IMR-90 (cell line): ENCODE data around the gene RBFOX2. TPM values are rescaled to one million over a fixed set of nuclear protein-coding genes. Genes with fewer than 3 reads are reported as not detected.

Experiments
- ATAC-seq: fragments of 200-7000 bp; cut with Tn5 transposase; 2 replicates; pipeline ENCODE4 v1.9.1; 2020; ENCODE audit warnings: low read depth, mild to moderate bottlenecking, moderate library complexity
- BruUV-seq: library from RNA; stranded (reverse); fragments of 400-500 nt; replicated peaks from 2 replicates; lab custom pipeline; 2021; lab: Mats Ljungman, UMichigan
- CTCF ChIA-PET: fragments of 300-600 bp; formaldehyde crosslinking; extraction: SDS; loops from one replicate; lab custom pipeline; 2021; ENCODE audit warnings: antibody characterized with exemption; lab: Yijun Ruan, JAX
- POLR2A ChIA-PET: fragments of 300-600 bp; sonication (Branson Sonifier 250); formaldehyde crosslinking; loops from one replicate; lab custom pipeline; 2022; ENCODE audit warnings: antibody characterized with exemption; ENCODE audit not compliant: unreplicated experiment; lab: Charles Lee
- DNase-seq: peaks from one replicate; pipeline ENCODE4 v3.0.0; 2013
- H2AFZ ChIP-seq: replicated peaks from 2 replicates; pipeline ENCODE3; 2013; ENCODE audit warnings: low read length, mild to moderate bottlenecking; ENCODE audit not compliant: poor library complexity
- H2AK5ac ChIP-seq: 2 replicates; pipeline ENCODE4 v1.6.1; 2013; ENCODE audit warnings: low read depth, low read length, inconsistent platforms
- H2AK9ac ChIP-seq: replicated peaks from 2 replicates; pipeline ENCODE3; 2013; ENCODE audit warnings: mild to moderate bottlenecking, low read depth, low read length, moderate library complexity; ENCODE audit not compliant: poor library complexity
- H2BK120ac ChIP-seq: 2 replicates; pipeline ENCODE4 v1.6.1; 2013; ENCODE audit warnings: low read depth, low read length, inconsistent platforms
- H2BK15ac ChIP-seq: 3 replicates; pipeline ENCODE4 v1.6.1; 2013; ENCODE audit warnings: low read depth, low read length, inconsistent platforms
- H2BK20ac ChIP-seq: 2 replicates; pipeline ENCODE4 v1.6.1; 2013; ENCODE audit warnings: low read depth, mild to moderate bottlenecking, inconsistent platforms, low read length, moderate library complexity
- H2BK5ac ChIP-seq: 2 replicates; pipeline ENCODE4 v1.6.1; 2013; ENCODE audit warnings: mild to moderate bottlenecking, low read depth, low read length, inconsistent platforms; ENCODE audit not compliant: poor library complexity, severe bottlenecking
- H3K14ac ChIP-seq: replicated peaks from 2 replicates; pipeline ENCODE4 v1.6.1; 2013; ENCODE audit warnings: low read depth, low read length, inconsistent platforms
- H3K18ac ChIP-seq: 2 replicates; pipeline ENCODE4 v1.6.1; 2013; ENCODE audit warnings: low read depth, low read length, control low read depth
- H3K23ac ChIP-seq: 2 replicates; pipeline ENCODE4 v1.6.1; 2013; ENCODE audit warnings: low read depth, low read length, inconsistent platforms
- H3K27ac ChIP-seq: 2 replicates; pipeline ENCODE4 v1.5.1; 2013; ENCODE audit warnings: mild to moderate bottlenecking, control low read depth, low read length; ENCODE audit not compliant: insufficient read depth
- H3K27me3 ChIP-seq: 2 replicates; pipeline ENCODE4 v1.6.1; 2013; ENCODE audit warnings: low read length; ENCODE audit not compliant: control insufficient read depth, insufficient read depth
- H3K36me3 ChIP-seq: 2 replicates; pipeline ENCODE4 v1.6.1; 2013; ENCODE audit warnings: low read length, mixed read lengths; ENCODE audit not compliant: control insufficient read depth, insufficient read depth
- H3K4ac ChIP-seq: 2 replicates; pipeline ENCODE4 v1.6.1; 2013; ENCODE audit warnings: low read depth, low read length, inconsistent platforms
- H3K4me1 ChIP-seq: 2 replicates; pipeline ENCODE4 v1.6.1; 2013; ENCODE audit warnings: low read length, mixed read lengths; ENCODE audit not compliant: control insufficient read depth, insufficient read depth
- H3K4me2 ChIP-seq: 2 replicates; pipeline ENCODE4 v1.6.1; 2013; ENCODE audit warnings: low read depth, mild to moderate bottlenecking, control low read depth, low read length, moderate library complexity
- H3K4me3 ChIP-seq: 2 replicates; pipeline ENCODE4 v1.5.1; 2013; ENCODE audit warnings: low read depth, mild to moderate bottlenecking, control low read depth, low read length, moderate library complexity; ENCODE audit not compliant: insufficient read depth
- H3K56ac ChIP-seq: 2 replicates; pipeline ENCODE4 v1.6.1; 2013; ENCODE audit warnings: low read length, inconsistent platforms; ENCODE audit not compliant: insufficient read depth; ENCODE audit errors: extremely low read depth
- H3K79me1 ChIP-seq, 2 experiments: 2 replicates each; pipeline ENCODE4 v1.6.1; 2013; ENCODE audit warnings: low read length in 2 of 2, inconsistent platforms in 1 of 2, low read depth in 1 of 2
- H3K9ac ChIP-seq: 2 replicates; pipeline ENCODE4 v1.6.1; 2013; ENCODE audit warnings: low read depth, low read length, control low read depth
- H3K9me1 ChIP-seq: 2 replicates; pipeline ENCODE4 v1.6.1; 2013; ENCODE audit warnings: low read length, inconsistent platforms; ENCODE audit not compliant: insufficient read depth
- H3K9me3 ChIP-seq: 2 replicates; pipeline ENCODE4 v1.6.1; 2013; ENCODE audit warnings: low read length; ENCODE audit not compliant: control insufficient read depth, insufficient read depth
- H4K20me1 ChIP-seq: 2 replicates; pipeline ENCODE4 v1.6.1; 2013; ENCODE audit warnings: low read length, inconsistent platforms; ENCODE audit not compliant: insufficient read depth
- H4K5ac ChIP-seq: 2 replicates; pipeline ENCODE4 v1.6.1; 2013; ENCODE audit warnings: mild to moderate bottlenecking, low read depth, low read length, control low read depth
- H4K8ac ChIP-seq, 2 experiments: 2 replicates each; pipeline ENCODE4 v1.6.1; 2013; ENCODE audit warnings: low read depth in 2 of 2, low read length in 2 of 2, control low read depth in 1 of 2, inconsistent platforms in 1 of 2
- H4K91ac ChIP-seq: 2 replicates; pipeline ENCODE4 v1.6.1; 2013; ENCODE audit warnings: low read depth, low read length, inconsistent platforms; ENCODE audit not compliant: insufficient read depth
- CHD1 ChIP-seq: IDR thresholded peaks from 2 replicates; pipeline ENCODE4 v1.6.1; 2012; ENCODE audit warnings: low read depth, low read length, improper control_type of control experiment
- NFE2L2 ChIP-seq: fragments of 150-350 bp; IDR thresholded peaks from 2 replicates; pipeline ENCODE4 v1.6.1; 2016; ENCODE audit warnings: low read depth, mild to moderate bottlenecking, low read length
- RCOR1 ChIP-seq: IDR thresholded peaks from 2 replicates; pipeline ENCODE4 v1.6.1; 2012; ENCODE audit warnings: mild to moderate bottlenecking, low read length, improper control_type of control experiment; ENCODE audit not compliant: insufficient replicate concordance
- RFX5 ChIP-seq: IDR thresholded peaks from 2 replicates; pipeline ENCODE4 v1.8.0; 2012; ENCODE audit warnings: low read depth, mild to moderate bottlenecking, low read length, moderate library complexity
- WGBS, 2 experiments: methylation state at CpG; one replicate each; pipeline versions ENCODE4 v1.1.5 to v1.1.7; 2013; ENCODE audit warnings: missing lambda C conversion rate in 2 of 2; ENCODE audit not compliant: insufficient read length in 1 of 2; ENCODE audit errors: extremely low coverage in 2 of 2; 5-methylcytosine and 5-hydroxymethylcytosine counted together
- dilution Hi-C: fragments of 300-500 bp; cut with HindIII; formaldehyde crosslinking; loops from one replicate; pipeline ENCODE4 v1.14.3; 2018; ENCODE audit warnings: low sequenced_read_pairs; ENCODE audit not compliant: unreplicated experiment
- in situ Hi-C: fragments of 300-500 bp; cut with MboI; formaldehyde crosslinking; loops from 3 replicates; pipeline ENCODE4 v1.14.3; 2019; ENCODE audit warnings: low sequenced_read_pairs, inconsistent platforms, mixed read lengths
- intact Hi-C: fragments of 100-400 bp; cut with micrococcal nuclease; formaldehyde crosslinking; loops from 2 replicates; pipeline ENCODE4 v1.10.0; 2022
- polyA plus RNA-seq, 3 experiments: library from polyadenylated mRNA; depleted of rRNA; stranded (reverse); fragments of >200 nt; gene quantifications; 2 replicates each; pipeline ENCODE4 v1.2.3, GENCODE V29; 2012; ENCODE audit warnings: low replicate concordance in 1 of 3
- total RNA-seq: library from RNA; depleted of rRNA; stranded (reverse); fragments of >200 nt; gene quantifications from 2 replicates; pipeline ENCODE4 v1.2.3, GENCODE V29; 2012

Gene RBFOX2
- total and polyA plus RNA-seq, 2 of the 4 experiments (the other 2 are of a cell fraction) = 146 to 178 TPM

DNA sequence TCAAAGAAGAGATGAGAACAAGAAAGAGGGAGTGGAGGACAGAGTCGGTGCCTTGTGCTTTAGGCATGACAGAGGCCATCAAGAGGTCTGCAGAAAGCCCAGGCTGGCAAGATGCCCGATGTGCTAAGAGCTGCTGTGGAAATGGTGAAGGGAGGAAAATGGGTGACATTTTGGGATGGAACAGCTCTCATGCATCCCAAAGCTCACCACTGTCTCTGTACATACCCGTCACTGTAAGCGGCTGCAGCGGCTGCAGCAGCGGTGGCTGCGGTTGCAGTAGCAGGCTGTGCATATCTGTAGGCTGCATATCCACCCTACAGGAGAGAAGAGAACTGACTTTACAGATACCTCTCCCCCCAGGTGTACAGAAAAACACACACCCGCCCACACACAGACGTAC lies 282.4 kb downstream of the RBFOX2 start:
- Histone ChIP-seq H3K14ac (peak overlapping the region; percentile 81), H2AK5ac (peak overlapping the region; percentile 88; the same call in 1 of the 2 replicates), H3K27me3 (no peaks in the 10 kb centered on the region), H3K36me3 (peaks cover 28% of the 10 kb centered on the region), H3K4me1 (peaks cover 29% of the 10 kb centered on the region), H3K18ac (peak overlapping the region; percentile 46; the same call in 1 of the 2 replicates), H3K4me3 (no peak overlapping the region), H3K27ac (peak overlapping the region; percentile 74), H3K79me1 (peaks cover 16 to 67% of the 10 kb centered on the region in 2 experiments), H4K8ac (peak overlapping the region in 1 of 2 experiments; percentile 11; a peak in 1 of 4 replicates), H4K20me1 (peaks cover 12% of the 10 kb centered on the region; the same call in 1 of the 2 replicates), H2AK9ac (no peak overlapping the region), H3K23ac (0 out of 2 replicates have a peak overlapping the region, but pooled peaks have one; percentile 29), H3K4ac (peak overlapping the region; percentile 43), H2BK120ac (peak overlapping the region; percentile 26), H4K91ac (0 out of 2 replicates have a peak overlapping the region, but pooled peaks have one; percentile 8), H4K5ac (no peak overlapping the region), H2AFZ (no peak overlapping the region), H2BK5ac (peak overlapping the region; percentile 55), H3K9me3 (no peaks in the 10 kb centered on the region), H3K9ac (no peak overlapping the region), H2BK15ac (no peak overlapping the region), H3K4me2 (no peak overlapping the region), H3K9me1 (peaks cover 21% of the 10 kb centered on the region), H2BK20ac (peak overlapping the region; percentile 60; the same call in 1 of the 2 replicates), H3K56ac (no peak overlapping the region)
- ChIA-PET POLR2A (no interaction called here), CTCF (no interaction called here)
- WGBS, 2 experiments = no CpG with 5 or more reads among the region's 9 CpGs
- no TSS peak for BruUV-seq
- dilution Hi-C loops (no loop called here), in situ Hi-C loops (loop anchor here (5.0 kb wide), 1 partner anchor 376 kb away; no protein-coding TSS in a partner anchor), intact Hi-C loops (loop anchor here (2.0 kb wide), 2 partner anchors 91 to 117 kb away; no protein-coding TSS in a partner anchor)
- DNase-seq (no peak), ATAC-seq (no peak)
- TF ChIP-seq CHD1 (no peak), RCOR1 (no peak), NFE2L2 (no peak), RFX5 (no peak)
